Measurements from ENCODE around the gene PDE9A.
"Not testable (repeated sequence)": the region's sequence is repeated elsewhere in the genome, so short reads cannot be mapped to it uniquely, and the experiment has no call there.

Gene PDE9A

DNA sequence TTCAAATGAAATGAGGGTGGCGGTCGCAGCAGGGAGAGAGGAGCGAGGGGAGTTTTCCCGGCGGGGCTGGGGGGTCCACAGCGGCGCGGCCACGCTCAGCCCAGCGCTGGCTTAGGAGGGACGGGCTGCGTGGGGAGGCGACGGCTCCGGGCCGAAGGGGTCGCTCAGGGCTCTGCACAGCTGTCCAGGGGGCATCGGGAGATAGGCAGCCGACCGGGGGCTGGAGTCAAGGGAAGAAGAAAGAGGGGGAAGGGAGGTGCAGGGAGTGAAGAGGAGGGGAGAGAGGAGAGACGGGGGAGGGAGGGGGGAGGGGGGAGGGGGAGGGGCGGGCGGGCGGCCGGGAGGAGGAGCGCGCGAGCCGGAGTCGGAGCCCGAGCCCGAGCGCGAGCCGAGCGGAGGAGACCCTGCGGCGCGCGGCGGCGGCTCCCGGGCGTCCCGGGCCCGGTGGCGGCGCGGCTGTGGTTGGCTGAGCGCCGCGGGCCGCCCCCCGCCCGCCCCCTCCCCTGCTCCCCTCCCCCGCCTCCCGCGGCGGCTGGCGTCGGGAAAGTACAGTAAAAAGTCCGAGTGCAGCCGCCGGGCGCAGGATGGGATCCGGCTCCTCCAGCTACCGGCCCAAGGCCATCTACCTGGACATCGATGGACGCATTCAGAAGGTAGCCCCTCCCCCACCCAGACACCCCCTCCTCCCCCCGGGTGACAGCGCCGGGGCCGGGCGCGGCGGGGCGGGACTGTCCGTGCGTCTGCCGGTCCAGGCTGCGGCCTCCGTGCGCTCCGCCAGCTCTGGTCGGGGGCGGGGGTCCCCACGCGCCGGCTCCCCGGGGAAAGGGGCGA lies at the start of gene PDE9A:
Gene PDE9A, plus strand, starts transcription at position 391 of the 831 bp plus-strand sequence. Its CDS starts 194 bp downstream, at position 585.
- peak; percentile 22 for DNase-seq

DNA sequence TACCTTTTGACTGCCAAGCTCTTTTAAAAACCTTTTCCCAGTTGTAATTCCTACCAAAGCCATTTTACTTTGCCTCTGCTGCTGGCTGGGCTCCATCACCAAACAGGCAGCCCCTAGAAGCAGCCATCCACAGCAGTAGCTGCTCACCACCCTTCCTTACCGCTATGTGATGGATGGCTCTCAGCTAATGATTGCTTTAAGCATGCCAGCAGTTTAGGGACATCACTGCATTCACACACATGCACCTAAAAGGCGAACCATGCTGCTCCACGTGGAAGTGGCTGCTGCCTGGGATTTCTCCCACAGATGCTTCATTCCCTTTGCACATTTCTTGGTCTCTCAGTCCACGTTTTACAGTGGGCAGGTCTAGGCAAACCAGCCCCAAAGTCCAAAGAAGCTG lies 46.3 kb upstream of the PDE9A start:
- no peak for DNase-seq

DNA sequence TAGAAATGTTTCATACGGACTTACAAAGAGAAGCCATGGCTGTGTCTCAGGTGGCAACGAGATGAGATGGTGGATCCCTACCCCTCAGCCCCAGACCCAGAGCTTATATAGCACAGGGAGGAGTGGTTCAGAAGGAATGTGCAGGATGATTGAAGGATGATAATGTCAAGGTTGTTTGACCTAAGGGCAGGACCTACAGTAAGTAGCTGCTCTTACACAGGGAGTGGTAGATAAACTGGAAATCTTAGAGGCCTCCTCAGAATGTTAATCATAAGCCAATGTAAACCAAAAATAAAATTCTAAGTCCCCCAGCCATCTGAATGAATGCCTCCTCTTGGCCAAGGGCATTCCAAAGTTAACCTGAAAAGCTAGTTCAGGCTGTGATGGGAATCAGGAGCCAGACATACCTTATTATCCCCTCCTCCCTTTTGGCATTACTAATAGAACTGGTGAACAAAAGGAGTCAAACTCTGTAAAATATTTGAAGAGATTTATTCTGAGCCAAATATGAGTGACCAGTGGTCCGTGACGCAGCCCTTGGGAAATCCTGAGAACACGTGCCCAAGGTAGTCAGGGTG lies 45.8 kb upstream of the PDE9A start:
- no peak for DNase-seq

GRCh38 chr21:42608446-42608845 lies 45.0 kb upstream of the PDE9A start:
- no peak for DNase-seq

- no peak for DNase-seq
These were observed 43.6 kb upstream of the PDE9A start for GRCh38 chr21:42609811-42610210.

DNA sequence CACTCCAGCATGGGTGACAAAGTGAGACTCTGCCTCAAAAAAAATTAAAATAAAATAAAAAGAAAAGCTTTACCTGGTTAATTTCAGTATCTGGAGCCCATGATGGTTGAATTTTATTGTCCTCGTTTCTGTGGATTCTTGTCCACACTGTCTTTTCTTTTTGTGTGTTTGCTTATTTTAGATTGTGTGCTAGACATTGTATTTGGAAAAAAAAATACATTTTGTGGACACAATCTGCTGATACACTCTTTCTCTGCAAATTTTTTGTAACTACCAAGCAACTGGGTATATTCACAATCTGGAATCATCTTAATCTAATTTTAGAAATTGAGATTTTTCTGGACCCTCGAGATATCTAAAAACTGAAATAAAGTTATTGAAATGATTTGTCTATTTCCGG lies 41.6 kb upstream of the PDE9A start:
- DNase-seq = no peak

DNA sequence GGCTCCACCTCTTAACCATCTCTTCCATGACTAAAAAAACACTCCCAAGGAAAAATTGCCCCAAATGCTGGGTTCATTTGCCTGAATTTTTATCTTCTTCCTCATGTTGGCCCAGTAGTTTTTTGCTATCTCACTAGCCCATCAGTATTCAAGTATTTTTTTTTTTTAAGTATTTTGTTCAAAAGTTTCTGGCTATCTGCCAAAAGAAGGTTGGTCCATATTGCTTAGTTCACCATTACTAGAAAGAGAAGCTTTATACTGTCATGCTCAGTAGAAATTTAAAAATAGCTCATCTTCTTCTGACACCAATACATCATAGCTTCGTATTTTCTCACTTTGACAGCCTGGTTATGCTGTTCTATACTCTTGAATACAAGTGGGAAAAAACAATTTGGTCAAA lies 41.0 kb upstream of the PDE9A start:
- no peak for DNase-seq

GRCh38 chr21:42613756-42614155 lies 39.7 kb upstream of the PDE9A start:
- DNase-seq = no peak

GRCh38 chr21:42614396-42614795 lies 39.0 kb upstream of the PDE9A start:
- DNase-seq = no peak

- no peak for DNase-seq
These were observed 38.5 kb upstream of the PDE9A start for GRCh38 chr21:42614811-42615351.

DNA sequence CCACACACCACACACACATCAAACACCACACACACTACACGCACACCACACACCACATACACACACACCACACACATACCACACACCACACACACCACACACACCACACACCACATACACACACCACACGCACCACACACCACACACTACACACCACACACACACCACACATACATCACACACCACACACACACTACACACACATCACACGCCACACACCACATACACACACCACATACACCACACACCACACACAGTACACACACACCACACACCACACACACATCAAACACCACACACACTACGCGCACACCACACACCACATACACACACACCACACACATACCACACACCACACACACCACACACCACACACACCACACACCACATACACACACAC lies 38.0 kb upstream of the PDE9A start:
- DNase-seq = not testable (repeated sequence)

DNA sequence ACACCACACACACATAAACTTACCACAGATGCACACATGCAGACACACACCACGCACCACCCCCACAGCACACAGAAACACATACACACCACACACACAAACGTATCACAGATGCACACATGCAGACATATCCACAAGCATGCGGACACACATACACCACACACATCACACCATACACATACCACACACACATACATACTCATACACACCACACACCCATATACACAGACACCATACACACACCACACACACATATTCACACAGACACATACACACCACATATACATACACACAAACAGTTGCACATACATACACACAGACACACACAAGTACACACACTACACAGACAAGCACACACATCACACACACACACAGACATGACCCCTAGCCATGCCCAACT lies 37.5 kb upstream of the PDE9A start:
- no peak for DNase-seq

DNA sequence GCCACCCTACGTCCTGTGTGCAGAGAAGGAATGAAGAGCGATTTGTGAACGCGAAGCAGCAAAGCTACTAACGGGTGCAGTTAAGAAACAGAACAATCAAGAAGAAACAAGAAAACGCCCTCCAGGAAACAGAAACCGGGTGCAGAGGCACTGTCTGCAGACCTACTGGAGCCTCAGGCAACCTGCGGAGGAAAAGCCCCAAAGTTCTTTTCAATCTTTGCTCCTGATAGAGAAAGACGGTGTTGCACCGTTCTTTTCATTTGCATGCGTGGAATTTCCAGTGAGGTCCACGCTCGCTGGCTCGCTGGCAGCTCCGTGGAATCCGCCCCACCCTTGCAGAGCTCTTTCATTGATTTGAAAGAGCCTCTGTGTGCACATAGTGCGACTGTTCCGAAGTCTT lies 37.0 kb upstream of the PDE9A start:
- no peak for DNase-seq

DNA sequence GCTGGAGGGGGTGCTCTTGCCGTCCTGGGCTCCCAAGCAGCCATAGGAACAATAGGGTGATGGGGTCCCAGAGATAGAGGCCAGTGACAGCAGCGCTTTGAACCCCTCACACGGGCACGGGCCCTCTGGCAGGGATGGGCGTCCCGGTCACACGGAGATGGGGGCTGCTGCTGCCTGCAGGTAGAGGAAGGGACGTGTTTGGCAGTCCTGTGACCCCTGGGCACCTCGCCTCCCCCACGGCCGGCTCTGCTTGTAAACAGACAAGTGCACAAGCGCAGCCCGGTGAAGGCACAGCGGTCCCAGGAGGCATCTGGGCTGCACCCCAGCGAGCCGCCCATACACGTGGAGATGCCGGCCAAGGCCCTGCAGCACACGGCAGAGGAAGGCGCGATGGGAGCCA lies 36.5 kb upstream of the PDE9A start:
- no peak for DNase-seq

- DNase-seq = no peak
These were observed 35.9 kb upstream of the PDE9A start for GRCh38 chr21:42617486-42617885.

DNA sequence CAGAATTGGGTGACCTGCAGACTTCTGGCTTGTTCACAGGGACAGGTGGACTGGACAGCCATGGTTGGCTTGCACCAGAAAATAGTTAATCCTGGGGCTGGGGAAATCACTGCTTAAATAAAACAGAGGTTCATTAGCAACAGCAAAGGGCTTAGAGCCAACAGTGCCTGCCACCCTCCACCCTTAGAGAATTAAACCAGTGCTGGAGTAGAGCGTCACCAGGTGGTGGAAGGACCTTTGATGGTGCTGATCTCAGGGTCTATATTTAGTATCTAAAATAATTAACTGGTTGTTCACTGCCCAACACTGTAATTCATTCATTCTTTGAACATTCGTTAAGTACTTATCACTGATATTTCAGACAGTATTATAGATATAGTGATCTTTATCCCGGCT lies 34.7 kb upstream of the PDE9A start:
- no peak for DNase-seq

- no peak for DNase-seq
These were observed 34.3 kb upstream of the PDE9A start for GRCh38 chr21:42619166-42619565.

- DNase-seq = no peak
These were observed 33.6 kb upstream of the PDE9A start for GRCh38 chr21:42619841-42620240.

DNA sequence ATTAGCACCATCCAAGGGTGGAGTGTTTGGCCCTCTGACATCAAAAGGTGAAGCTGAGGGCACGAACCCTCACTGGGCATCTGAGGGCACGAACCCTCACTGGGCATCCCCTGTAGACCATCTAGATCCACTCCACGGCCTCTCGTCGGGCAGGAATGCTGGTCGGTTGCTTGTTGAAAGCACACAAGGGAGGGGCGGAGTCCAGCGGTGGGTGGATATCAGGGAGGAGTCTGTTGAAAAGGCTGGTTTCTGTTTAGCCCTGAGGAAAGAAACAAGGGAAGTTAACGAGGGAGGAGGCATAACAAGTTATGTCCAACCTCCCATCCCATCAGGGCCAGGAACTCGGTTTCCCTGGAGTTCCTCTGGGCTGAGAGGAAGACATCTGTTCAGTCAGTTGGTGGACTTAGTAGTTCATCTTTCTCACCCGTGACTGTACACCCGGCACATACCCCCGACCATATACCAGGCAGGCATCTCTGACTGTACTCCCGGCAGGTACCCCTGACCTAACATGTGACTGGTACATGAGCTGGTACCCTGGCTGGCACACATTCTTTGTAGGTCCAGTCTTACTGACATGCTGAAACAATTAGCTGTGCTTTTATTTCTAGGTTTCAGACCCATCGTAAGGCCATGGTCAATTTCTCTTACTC lies 32.1 kb upstream of the PDE9A start:
- no peak for DNase-seq

DNA sequence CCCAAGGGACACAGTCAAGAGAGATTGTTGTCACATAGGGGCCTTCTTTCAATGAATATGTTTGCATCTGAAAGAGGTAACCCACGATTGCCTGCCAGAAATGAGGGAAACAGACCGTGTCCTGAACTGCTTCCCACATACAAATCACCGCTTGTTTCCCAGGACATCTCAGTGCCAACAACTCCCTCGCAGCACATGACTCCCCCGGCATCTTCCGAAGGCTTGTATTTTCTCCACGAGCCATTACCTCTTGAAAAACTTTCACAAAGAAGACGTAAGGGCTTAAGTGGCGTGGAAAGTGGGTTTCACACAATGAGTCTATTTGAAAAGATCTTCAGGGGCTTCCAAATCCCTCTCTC lies 31.6 kb upstream of the PDE9A start:
- no peak for DNase-seq

DNA sequence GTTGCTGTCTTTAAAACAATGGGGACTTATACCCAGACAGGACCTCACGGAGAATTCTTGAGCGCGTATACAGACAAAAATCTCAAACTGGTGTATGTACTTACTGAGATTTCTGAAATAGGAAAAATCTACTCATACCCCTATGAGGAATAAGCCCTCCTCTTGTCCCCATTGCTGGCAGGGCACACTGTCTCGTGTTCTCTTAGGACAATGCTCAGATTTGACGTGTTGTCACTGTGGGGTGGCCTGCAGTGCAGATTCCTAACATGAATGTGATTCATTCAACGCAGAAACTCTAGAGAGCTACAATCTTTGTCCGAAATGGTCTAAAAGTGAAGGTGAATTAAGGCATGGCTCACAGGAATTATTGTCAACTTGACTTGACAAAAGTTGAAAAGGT lies 31.1 kb upstream of the PDE9A start:
- no peak for DNase-seq

GRCh38 chr21:42623694-42624093 lies 29.7 kb upstream of the PDE9A start:
- DNase-seq = no peak

DNA sequence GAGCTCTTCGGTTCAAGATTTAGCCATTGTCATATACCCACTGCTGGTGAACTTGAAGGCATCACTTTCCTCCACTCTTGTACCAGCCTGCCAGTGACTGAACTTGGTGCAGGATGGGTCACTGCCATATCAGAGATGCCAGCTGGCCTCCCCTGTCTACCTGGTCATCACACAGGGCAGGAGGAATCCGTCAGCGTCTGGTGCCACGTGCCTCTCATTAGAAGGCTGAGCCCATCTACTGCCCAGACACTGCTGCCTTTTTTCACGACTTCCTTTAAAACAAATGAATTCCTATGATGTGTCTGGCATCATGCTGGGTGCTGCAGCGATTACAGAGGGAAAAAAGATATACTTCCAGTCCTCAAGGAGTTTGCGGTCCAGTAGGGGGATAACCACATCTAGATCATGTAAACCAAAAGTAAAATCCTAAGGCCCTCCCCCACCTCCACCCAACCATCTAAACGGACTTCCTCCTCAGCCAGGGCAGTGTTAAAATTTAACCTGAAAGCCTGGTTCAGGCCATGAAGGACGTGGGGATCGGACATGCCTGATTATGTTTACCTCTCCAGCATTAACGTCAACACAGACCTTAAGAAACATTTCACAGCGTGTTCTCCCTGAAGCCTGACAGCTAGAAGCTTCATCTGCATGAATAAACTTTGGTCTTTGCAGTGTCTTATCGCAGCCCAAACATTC lies 29.2 kb upstream of the PDE9A start:
- no peak for DNase-seq

Data from NCI-H748 treated with DMSO at 0.1 percent for 48 hours (cell line).